ENCODE data around the gene EEFSEC.
A peak's percentile ranks its signal among the peaks of the same experiment; 100 is the strongest.

Gene EEFSEC

GRCh38 chr3:128153156-128154041 is at the start of gene EEFSEC:
Gene EEFSEC (plus strand): TSS chr3:128153481. CDS start chr3:128153508, 27 bp downstream.
- DNase-seq (ENCODE audit: low read depth) = peak; percentile 71

- DNase-seq (ENCODE audit: low read depth) = no peak
These were observed 45.4 kb upstream of the EEFSEC start for GRCh38 chr3:128107834-128108233.

GRCh38 chr3:128111147-128111546 is 42.1 kb upstream of the EEFSEC start:
- no peak for DNase-seq (ENCODE audit: low read depth)

GRCh38 chr3:128112357-128112968 is 40.8 kb upstream of the EEFSEC start:
- peak; percentile 36 for DNase-seq (ENCODE audit: low read depth)

GRCh38 chr3:128113817-128114794 is 39.2 kb upstream of the EEFSEC start:
- no peak for DNase-seq (ENCODE audit: low read depth)

GRCh38 chr3:128122013-128122412 is 31.3 kb upstream of the EEFSEC start:
- DNase-seq (ENCODE audit: low read depth) = no peak

- no peak for DNase-seq (ENCODE audit: low read depth)
These were observed 30.1 kb upstream of the EEFSEC start for GRCh38 chr3:128123156-128123537.

GRCh38 chr3:128123538-128124368 is 29.5 kb upstream of the EEFSEC start, which contains the start of gene RUVBL1:
Gene RUVBL1 (minus strand): TSS chr3:128123812. CDS start chr3:128123724, 88 bp downstream.
- DNase-seq (ENCODE audit: low read depth) = peak; percentile 96

GRCh38 chr3:128127236-128127635 is 26.0 kb upstream of the EEFSEC start:
- no peak for DNase-seq (ENCODE audit: low read depth)

GRCh38 chr3:128128251-128128650 is 25.0 kb upstream of the EEFSEC start:
- no peak for DNase-seq (ENCODE audit: low read depth)

GRCh38 chr3:128131897-128132646 is 21.2 kb upstream of the EEFSEC start:
- DNase-seq (ENCODE audit: low read depth) = no peak

GRCh38 chr3:128133273-128133883 is 19.9 kb upstream of the EEFSEC start:
- DNase-seq (ENCODE audit: low read depth) = peak; percentile 8

GRCh38 chr3:128143496-128143895 is 9.8 kb upstream of the EEFSEC start:
- no peak for DNase-seq (ENCODE audit: low read depth)

GRCh38 chr3:128144512-128145187 is 8.6 kb upstream of the EEFSEC start:
- DNase-seq (ENCODE audit: low read depth) = no peak

- no peak for DNase-seq (ENCODE audit: low read depth)
These were observed 8.0 kb upstream of the EEFSEC start for GRCh38 chr3:128145279-128145678.

- DNase-seq (ENCODE audit: low read depth) = no peak
These were observed 7.1 kb upstream of the EEFSEC start for GRCh38 chr3:128146201-128146600.

- no peak for DNase-seq (ENCODE audit: low read depth)
These were observed 3.6 kb upstream of the EEFSEC start for GRCh38 chr3:128149650-128150049.

- DNase-seq (ENCODE audit: low read depth) = no peak
These were observed 1.5 kb upstream of the EEFSEC start for GRCh38 chr3:128151758-128152274.

All from T-helper 22 cell (primary cell).